ENCODE results near the gene CCDC33.
A peak's percentile ranks its signal among the peaks of the same experiment; 100 is the strongest.

The CCDC33 gene

GRCh38 chr15:74275957-74276356 is 39.8 kb downstream of the CCDC33 start:
- no peak for TF ChIP-seq ZNF70 (CRISPR knock-in tag; IDR thresholded peaks at IDR 0.05)
- TF ChIP-seq CSRNP3 (CRISPR knock-in tag; IDR thresholded peaks at IDR 0.05): no peak
- TF ChIP-seq POU6F1 (CRISPR knock-in tag; IDR thresholded peaks at IDR 0.05; ENCODE audit: borderline replicate concordance, low read depth): no peak
- no peak for TF ChIP-seq RARB (CRISPR knock-in tag; IDR thresholded peaks at IDR 0.05)
- TF ChIP-seq ARNTL (CRISPR knock-in tag; IDR thresholded peaks at IDR 0.05; ENCODE audit: borderline replicate concordance, low read depth): no peak
- no peak for TF ChIP-seq GLIS3 (CRISPR knock-in tag; IDR thresholded peaks at IDR 0.05)
- TF ChIP-seq PATZ1 (CRISPR knock-in tag; IDR thresholded peaks at IDR 0.05; ENCODE audit: borderline replicate concordance): no peak
- no peak for TF ChIP-seq ISL1 (CRISPR knock-in tag; IDR thresholded peaks at IDR 0.05)
- ATAC-seq: peak; percentile 63

GRCh38 chr15:74276560-74276959 is 40.4 kb downstream of the CCDC33 start:
- TF ChIP-seq CREB5 (CRISPR knock-in tag; IDR thresholded peaks at IDR 0.05; ENCODE audit: low read depth): no peak
- no peak for TF ChIP-seq CSRNP3 (CRISPR knock-in tag; IDR thresholded peaks at IDR 0.05)
- no peak for TF ChIP-seq ZFP3 (CRISPR knock-in tag; IDR thresholded peaks at IDR 0.05)
- TF ChIP-seq ARNTL (CRISPR knock-in tag; IDR thresholded peaks at IDR 0.05; ENCODE audit: borderline replicate concordance, low read depth): no peak
- TF ChIP-seq TSHZ2 (CRISPR knock-in tag; IDR thresholded peaks at IDR 0.05): no peak
- no peak for TF ChIP-seq ZNF70 (CRISPR knock-in tag; IDR thresholded peaks at IDR 0.05)
- TF ChIP-seq RARB (CRISPR knock-in tag; IDR thresholded peaks at IDR 0.05): no peak
- TF ChIP-seq PPARA (CRISPR knock-in tag; IDR thresholded peaks at IDR 0.05; ENCODE audit: borderline replicate concordance): no peak
- TF ChIP-seq ISL1 (CRISPR knock-in tag; IDR thresholded peaks at IDR 0.05): no peak
- TF ChIP-seq CSDC2 (CRISPR knock-in tag; IDR thresholded peaks at IDR 0.05): no peak
- TF ChIP-seq ZC3H10 (CRISPR knock-in tag; IDR thresholded peaks at IDR 0.05): no peak
- TF ChIP-seq ZNF8 (CRISPR knock-in tag; IDR thresholded peaks at IDR 0.05): no peak
- no peak for TF ChIP-seq SNAI2 (CRISPR knock-in tag; IDR thresholded peaks at IDR 0.05)
- TF ChIP-seq BACH2 (CRISPR knock-in tag; IDR thresholded peaks at IDR 0.05; ENCODE audit: borderline replicate concordance): no peak
- TF ChIP-seq TOX (CRISPR knock-in tag; IDR thresholded peaks at IDR 0.05; ENCODE audit: borderline replicate concordance): no peak
- TF ChIP-seq ZFP30 (CRISPR knock-in tag; IDR thresholded peaks at IDR 0.05): no peak
- TF ChIP-seq GLIS3 (CRISPR knock-in tag; IDR thresholded peaks at IDR 0.05): no peak
- TF ChIP-seq ESRRG (CRISPR knock-in tag; IDR thresholded peaks at IDR 0.05): no peak
- TF ChIP-seq OSR1 (CRISPR knock-in tag; IDR thresholded peaks at IDR 0.05): no peak
- TF ChIP-seq PATZ1 (CRISPR knock-in tag; IDR thresholded peaks at IDR 0.05; ENCODE audit: borderline replicate concordance): no peak
- no peak for ATAC-seq

Measured in SK-N-SH treated with all-trans-retinoic acid at 6 μM for 48 hours (cell line).